Measurements from ENCODE around the gene SUMO3. TPM values are rescaled to one million over a fixed set of nuclear protein-coding genes. Genes with fewer than 3 reads are reported as not detected.

The SUMO3 gene
- total and polyA plus RNA-seq, 3 donors from 2014 or later: 69.9 to 93.0 (median 87.9) TPM

DNA sequence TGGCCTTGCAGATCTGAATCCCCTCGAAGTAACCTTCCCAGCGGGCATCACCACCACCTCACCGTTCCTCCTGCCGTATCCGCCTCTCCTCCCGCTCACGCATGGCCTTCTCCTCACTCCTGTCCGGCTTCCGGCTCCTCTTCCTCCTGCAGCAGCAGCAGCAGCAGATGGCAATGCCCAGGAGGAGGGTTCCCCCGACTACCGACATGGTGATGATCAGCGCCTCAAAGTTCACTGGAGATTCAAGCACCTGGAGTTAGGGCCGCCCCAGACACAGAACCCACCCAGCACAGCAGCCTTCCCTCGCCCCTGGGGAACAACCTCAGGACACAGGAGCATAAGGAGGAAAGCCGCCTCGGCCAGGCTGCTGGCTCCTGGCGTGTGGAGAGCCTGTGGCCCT, 38.3 kb upstream of the SUMO3 start:
- TF ChIP-seq, protein P1, sequence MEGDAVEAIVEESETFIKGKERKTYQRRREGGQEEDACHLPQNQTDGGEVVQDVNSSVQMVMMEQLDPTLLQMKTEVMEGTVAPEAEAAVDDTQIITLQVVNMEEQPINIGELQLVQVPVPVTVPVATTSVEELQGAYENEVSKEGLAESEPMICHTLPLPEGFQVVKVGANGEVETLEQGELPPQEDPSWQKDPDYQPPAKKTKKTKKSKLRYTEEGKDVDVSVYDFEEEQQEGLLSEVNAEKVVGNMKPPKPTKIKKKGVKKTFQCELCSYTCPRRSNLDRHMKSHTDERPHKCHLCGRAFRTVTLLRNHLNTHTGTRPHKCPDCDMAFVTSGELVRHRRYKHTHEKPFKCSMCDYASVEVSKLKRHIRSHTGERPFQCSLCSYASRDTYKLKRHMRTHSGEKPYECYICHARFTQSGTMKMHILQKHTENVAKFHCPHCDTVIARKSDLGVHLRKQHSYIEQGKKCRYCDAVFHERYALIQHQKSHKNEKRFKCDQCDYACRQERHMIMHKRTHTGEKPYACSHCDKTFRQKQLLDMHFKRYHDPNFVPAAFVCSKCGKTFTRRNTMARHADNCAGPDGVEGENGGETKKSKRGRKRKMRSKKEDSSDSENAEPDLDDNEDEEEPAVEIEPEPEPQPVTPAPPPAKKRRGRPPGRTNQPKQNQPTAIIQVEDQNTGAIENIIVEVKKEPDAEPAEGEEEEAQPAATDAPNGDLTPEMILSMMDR (IDR thresholded peaks at IDR 0.05): no peak
- TF ChIP-seq POLR2A (IDR thresholded peaks at IDR 0.05): no peak
- Histone ChIP-seq H3K4me3 (no peak overlapping the region), H3K9me3 (no peaks in the 10 kb centered on the region), H3K4me1 (no peaks in the 10 kb centered on the region), H3K27ac (no peak overlapping the region), H3K36me3 (ENCODE audit: low read depth, missing control alignments) (no peaks in the 10 kb centered on the region), H3K27me3 (no peaks in the 10 kb centered on the region)
- intact Hi-C loops (cut with DNase I; ENCODE audit: low total_unique reads): no loop called here
- WGBS, 2 donors: 92 to 95% methylated on average over 17 of the region's 17 CpGs
- no peak for DNase-seq

DNA sequence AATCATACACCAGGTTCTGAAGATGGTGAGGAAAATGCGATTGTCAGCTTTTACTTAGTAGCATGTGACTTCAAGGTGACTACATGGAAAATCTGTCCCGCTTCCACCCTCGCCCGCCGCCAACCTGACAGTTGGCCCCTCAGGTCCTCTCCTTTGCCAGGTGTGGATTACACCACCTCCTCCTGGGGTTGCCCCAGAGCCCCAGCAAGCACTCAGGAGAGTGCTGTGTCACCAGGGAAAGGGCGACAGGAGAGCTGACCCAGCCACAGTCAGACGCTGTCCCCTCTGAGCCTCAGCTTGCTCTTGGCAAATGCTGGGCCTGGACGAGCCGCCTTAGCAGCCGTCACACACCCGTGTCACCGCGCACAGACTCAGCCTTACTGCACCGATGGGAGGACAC, 37.7 kb upstream of the SUMO3 start:
- Histone ChIP-seq H3K4me3 (no peak overlapping the region), H3K4me1 (no peaks in the 10 kb centered on the region), H3K27ac (no peak overlapping the region), H3K27me3 (no peaks in the 10 kb centered on the region), H3K9me3 (no peaks in the 10 kb centered on the region), H3K36me3 (ENCODE audit: low read depth, missing control alignments) (no peaks in the 10 kb centered on the region)
- WGBS, 2 donors: 93 to 97% methylated on average over 11 to 14 of the region's 14 CpGs
- DNase-seq: no peak
- intact Hi-C loops (cut with DNase I; ENCODE audit: low total_unique reads): no loop called here
- TF ChIP-seq, protein P1 (IDR thresholded peaks at IDR 0.05): no peak
- TF ChIP-seq POLR2A (IDR thresholded peaks at IDR 0.05): no peak

DNA sequence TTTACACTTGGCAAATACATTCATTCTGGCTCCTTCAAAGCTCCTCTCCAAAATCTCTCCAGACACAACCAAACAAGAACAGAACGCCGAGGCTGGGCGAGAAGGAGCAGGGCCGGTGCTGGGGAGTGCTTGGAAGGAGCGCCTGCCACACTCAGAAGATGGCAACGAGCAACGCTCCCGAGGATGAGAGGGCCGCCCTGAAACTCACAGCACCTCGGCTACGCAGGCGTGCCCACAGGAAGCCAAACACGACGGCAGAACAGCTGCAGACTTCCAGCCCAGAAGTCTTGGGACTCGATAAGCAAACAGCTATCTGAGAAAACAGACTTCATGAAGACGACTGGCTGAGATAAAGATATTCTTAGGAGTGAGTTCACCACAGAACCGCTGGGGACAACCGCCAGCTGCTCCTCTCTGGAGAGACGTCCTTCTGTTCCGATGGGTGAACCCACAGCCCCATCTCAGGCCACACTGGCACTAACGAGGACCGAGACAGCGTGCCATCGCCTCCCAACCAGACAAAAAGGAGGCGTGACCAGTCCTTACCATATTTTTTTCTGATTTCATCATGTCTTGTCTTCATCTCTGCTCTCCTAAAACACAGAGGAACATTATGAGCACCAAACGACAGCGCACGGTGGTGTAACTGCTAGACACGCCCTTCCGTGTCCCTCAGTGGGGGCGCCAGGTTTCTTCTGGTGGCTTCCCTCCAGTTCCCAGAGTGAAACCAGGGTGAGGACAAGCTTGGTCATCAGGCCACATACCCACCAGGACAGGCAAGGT, 37.0 kb upstream of the SUMO3 start:
- no peaks in the 10 kb centered on the region for H3K9me3 ChIP-seq
- H3K27ac ChIP-seq: no peak overlapping the region
- DNase-seq: no peak
- 89 to 91% methylated on average over 31 of the region's 31 CpGs for WGBS, 2 donors
- no peak for TF ChIP-seq POLR2A (IDR thresholded peaks at IDR 0.05)
- TF ChIP-seq, protein P1 (IDR thresholded peaks at IDR 0.05): no peak
- intact Hi-C loops (cut with DNase I; ENCODE audit: low total_unique reads): no loop called here
- H3K4me3 ChIP-seq: no peak overlapping the region
- H3K4me1 ChIP-seq: no peaks in the 10 kb centered on the region
- H3K36me3 ChIP-seq (ENCODE audit: low read depth, missing control alignments): no peaks in the 10 kb centered on the region
- no peaks in the 10 kb centered on the region for H3K27me3 ChIP-seq

DNA sequence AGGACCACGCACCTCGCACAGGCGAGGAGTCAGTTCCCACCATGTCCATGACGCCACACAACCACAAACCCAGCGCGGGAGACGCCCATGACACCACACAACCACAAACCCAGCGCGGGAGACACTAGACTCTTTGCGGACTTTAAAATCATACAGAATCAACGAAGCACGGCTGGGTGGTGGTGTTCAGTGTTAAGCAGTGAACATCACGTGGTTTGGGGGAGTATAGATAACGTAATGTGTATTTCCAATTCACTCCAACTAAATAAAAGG, 36.5 kb upstream of the SUMO3 start:
- H3K36me3 ChIP-seq (ENCODE audit: low read depth, missing control alignments): no peaks in the 10 kb centered on the region
- no peak for DNase-seq
- H3K4me3 ChIP-seq: no peak overlapping the region
- TF ChIP-seq, protein P1 (IDR thresholded peaks at IDR 0.05): no peak
- no peak for TF ChIP-seq POLR2A (IDR thresholded peaks at IDR 0.05)
- no peaks in the 10 kb centered on the region for H3K27me3 ChIP-seq
- no peak overlapping the region for H3K27ac ChIP-seq
- 81 to 87% methylated on average over 14 of the region's 14 CpGs for WGBS, 2 donors
- no peaks in the 10 kb centered on the region for H3K4me1 ChIP-seq
- no peaks in the 10 kb centered on the region for H3K9me3 ChIP-seq
- intact Hi-C loops (cut with DNase I; ENCODE audit: low total_unique reads): no loop called here

Data from testis (tissue), 3 donors.